ENCODE data around the gene APP.

APP gene

DNA sequence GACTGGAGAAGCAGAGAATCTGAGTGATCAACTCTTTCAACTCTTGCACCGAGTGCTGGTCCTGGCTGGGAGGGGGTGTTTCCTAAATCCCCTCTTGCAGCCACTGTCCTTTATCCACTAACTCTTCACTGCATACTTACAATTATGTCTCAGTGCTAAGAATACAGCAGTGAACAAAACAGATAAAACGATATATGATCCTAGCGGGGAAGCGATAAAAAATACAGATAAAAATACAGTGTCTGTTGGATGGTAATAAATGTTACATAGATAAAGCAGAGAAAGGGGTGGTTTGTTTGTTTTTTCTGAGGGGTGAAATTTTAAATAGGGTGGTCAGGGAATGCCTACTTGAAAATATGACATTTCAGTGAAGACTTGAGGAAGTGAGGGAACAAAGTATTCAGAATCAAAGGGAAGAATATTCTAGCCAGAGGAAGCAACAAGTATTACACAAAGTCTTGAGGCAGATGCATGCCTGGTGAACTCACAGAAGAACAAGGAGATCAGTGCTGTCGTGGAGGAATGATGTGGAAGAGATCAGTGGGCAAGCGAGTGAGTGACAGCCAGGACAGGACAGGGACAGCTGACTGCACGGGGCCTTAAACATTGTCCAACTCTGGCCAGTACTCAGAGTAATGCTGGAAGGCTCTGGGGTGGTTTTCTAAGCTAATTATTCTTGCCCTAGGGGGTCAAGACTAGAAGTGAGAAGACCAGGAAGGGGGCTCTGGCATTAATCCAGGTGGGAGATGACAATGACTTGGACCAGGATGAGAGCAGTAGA is 110.0 kb downstream of the APP start:
- no peak overlapping the region for H3K27ac ChIP-seq
- H3K27me3 ChIP-seq (ENCODE audit: insufficient read depth, low read depth): no peaks in the 10 kb centered on the region
- H3K79me2 ChIP-seq (ENCODE audit: insufficient read depth, low read depth): peaks cover 21% of the 10 kb centered on the region; the same call in 1 of the 2 replicates
- H3K4me2 ChIP-seq: no peak overlapping the region
- no peak overlapping the region for H2AFZ ChIP-seq (ENCODE audit: low read depth)
- no peak overlapping the region for H3K9ac ChIP-seq
- no peaks in the 10 kb centered on the region for H3K36me3 ChIP-seq (ENCODE audit: insufficient read depth)
- TF ChIP-seq CTCF (conservative IDR thresholded peaks at IDR 0.05; ENCODE audit: low read depth, low read length): no peak
- no peak overlapping the region for H3K4me3 ChIP-seq (IDR thresholded peaks at IDR 0.05; ENCODE audit: insufficient read depth, low read depth, low read length)
- H3K4me1 ChIP-seq (ENCODE audit: low read depth, poor library complexity, severe bottlenecking): no peaks in the 10 kb centered on the region
- peaks cover 10% of the 10 kb centered on the region for H4K20me1 ChIP-seq (ENCODE audit: insufficient read depth)

DNA sequence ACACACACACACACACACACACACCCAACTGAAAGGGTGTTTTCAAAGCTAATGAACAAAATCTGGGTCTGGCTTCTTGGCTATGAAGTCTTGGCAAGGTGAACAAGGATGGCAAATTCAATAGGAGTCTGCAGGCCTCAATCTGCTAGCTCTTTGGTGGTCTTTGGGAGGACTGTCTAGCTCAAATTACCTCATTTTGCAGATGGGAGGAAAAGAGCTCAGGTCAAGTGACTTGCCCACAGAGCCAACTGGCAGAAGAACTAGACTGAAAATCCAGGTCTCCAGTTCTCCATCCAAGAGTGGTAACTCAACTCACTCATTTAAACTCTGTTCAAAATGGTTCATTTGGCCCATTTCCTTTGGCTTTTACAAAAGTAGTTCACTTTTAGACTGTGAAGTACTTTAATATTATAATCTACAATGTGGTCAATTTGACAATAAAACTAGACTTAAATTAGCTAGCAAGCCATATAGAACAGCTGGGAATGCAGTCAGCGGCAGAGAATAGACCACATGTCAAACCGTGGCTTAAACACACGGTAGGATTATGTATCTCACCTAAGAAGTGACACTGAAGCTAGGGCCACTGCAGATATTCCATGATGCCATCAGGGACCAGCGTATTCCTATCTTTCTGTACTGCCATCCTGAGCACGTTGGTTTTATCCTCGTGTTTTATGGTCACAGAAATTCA is 112.9 kb downstream of the APP start:
- Histone ChIP-seq H3K4me2 (no peak overlapping the region), H3K27ac (no peak overlapping the region), H3K4me3 (IDR thresholded peaks at IDR 0.05; ENCODE audit: insufficient read depth, low read depth, low read length) (no peak overlapping the region), H3K4me1 (ENCODE audit: low read depth, poor library complexity, severe bottlenecking) (no peaks in the 10 kb centered on the region), H3K9ac (no peak overlapping the region), H3K79me2 (ENCODE audit: insufficient read depth, low read depth) (peaks cover 12% of the 10 kb centered on the region; the same call in 1 of the 2 replicates), H4K20me1 (ENCODE audit: insufficient read depth) (peaks cover 4% of the 10 kb centered on the region; the same call in 1 of the 2 replicates), H2AFZ (ENCODE audit: low read depth) (no peak overlapping the region), H3K27me3 (ENCODE audit: insufficient read depth, low read depth) (no peaks in the 10 kb centered on the region), H3K36me3 (ENCODE audit: insufficient read depth) (no peaks in the 10 kb centered on the region)
- TF ChIP-seq CTCF (conservative IDR thresholded peaks at IDR 0.05; ENCODE audit: low read depth, low read length): no peak

GRCh38 chr21:26055841-26056264 is 114.7 kb downstream of the APP start:
- no peaks in the 10 kb centered on the region for H3K4me1 ChIP-seq (ENCODE audit: low read depth, poor library complexity, severe bottlenecking)
- peaks cover 8% of the 10 kb centered on the region; the same call in 1 of the 2 replicates for H3K36me3 ChIP-seq (ENCODE audit: insufficient read depth)
- peaks cover 6% of the 10 kb centered on the region; the same call in 1 of the 2 replicates for H3K79me2 ChIP-seq (ENCODE audit: insufficient read depth, low read depth)
- no peak overlapping the region for H3K4me3 ChIP-seq (IDR thresholded peaks at IDR 0.05; ENCODE audit: insufficient read depth, low read depth, low read length)
- H2AFZ ChIP-seq (ENCODE audit: low read depth): no peak overlapping the region
- no peak overlapping the region for H3K4me2 ChIP-seq
- no peaks in the 10 kb centered on the region for H3K27me3 ChIP-seq (ENCODE audit: insufficient read depth, low read depth)
- no peak overlapping the region for H3K27ac ChIP-seq
- peaks cover 4% of the 10 kb centered on the region; the same call in 1 of the 2 replicates for H4K20me1 ChIP-seq (ENCODE audit: insufficient read depth)
- TF ChIP-seq CTCF (conservative IDR thresholded peaks at IDR 0.05; ENCODE audit: low read depth, low read length): no peak
- H3K9ac ChIP-seq: no peak overlapping the region

DNA sequence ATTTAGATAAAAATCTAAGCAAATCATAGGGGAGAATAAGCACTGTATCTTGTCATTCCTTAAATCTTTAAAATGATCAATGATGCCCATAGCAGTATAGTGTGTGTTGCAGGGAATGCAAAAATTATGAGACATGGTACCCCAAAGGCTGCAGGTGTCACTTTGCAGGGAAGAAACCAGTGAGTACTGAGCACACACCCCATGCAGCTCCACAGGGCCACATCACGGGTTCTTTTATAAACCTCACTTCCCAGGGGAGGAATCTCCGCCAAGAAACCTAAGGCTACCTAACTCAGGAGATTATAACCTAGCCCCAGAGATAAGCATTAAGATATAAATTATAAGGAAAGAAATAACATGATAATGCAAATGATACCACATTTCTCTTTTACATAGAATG is 115.6 kb downstream of the APP start:
- Histone ChIP-seq H3K4me1 (ENCODE audit: low read depth, poor library complexity, severe bottlenecking) (no peaks in the 10 kb centered on the region), H3K79me2 (ENCODE audit: insufficient read depth, low read depth) (peaks cover under 1% of the 10 kb centered on the region; the same call in 1 of the 2 replicates), H3K36me3 (ENCODE audit: insufficient read depth) (peaks cover 14% of the 10 kb centered on the region), H3K9ac (no peak overlapping the region), H3K27me3 (ENCODE audit: insufficient read depth, low read depth) (no peaks in the 10 kb centered on the region), H3K4me2 (no peak overlapping the region), H4K20me1 (ENCODE audit: insufficient read depth) (peaks cover 4% of the 10 kb centered on the region; the same call in 1 of the 2 replicates), H3K27ac (no peak overlapping the region), H2AFZ (ENCODE audit: low read depth) (no peak overlapping the region), H3K4me3 (IDR thresholded peaks at IDR 0.05; ENCODE audit: insufficient read depth, low read depth, low read length) (no peak overlapping the region)
- TF ChIP-seq CTCF (conservative IDR thresholded peaks at IDR 0.05; ENCODE audit: low read depth, low read length): no peak
